Keratinocyte (primary cell): ENCODE measurements around the gene MRPL39.

ENCODE experiments used
- CTCF ChIP-seq, 3 experiments: IDR thresholded peaks in 1 of 3; conservative IDR thresholded peaks in 1 of 3; optimal IDR thresholded peaks in 1 of 3; 2 replicates in 2 of 3; 3 replicates in 1 of 3; pipeline versions ENCODE3 to v1.5.1; 2011; ENCODE audit warnings: low read length in 3 of 3, mild to moderate bottlenecking in 3 of 3, moderate library complexity in 2 of 3, control low read depth in 1 of 3, inconsistent platforms in 1 of 3; ENCODE audit not compliant: insufficient read depth in 2 of 3; ENCODE audit errors: extremely low read depth in 1 of 3
- EZH2 ChIP-seq: IDR thresholded peaks from one replicate; pipeline ENCODE4 v1.6.1; 2012; ENCODE audit warnings: inconsistent platforms, mild to moderate bottlenecking, low read length, moderate library complexity

GRCh38 chr21:25637851-25638659 is 30.8 kb upstream of the MRPL39 start:
- no peak for TF ChIP-seq CTCF (optimal IDR thresholded peaks at IDR 0.05 in 1 of 3, IDR thresholded peaks at IDR 0.05 in 1 of 3, conservative IDR thresholded peaks at IDR 0.05 in 1 of 3; ENCODE audit: extremely low read depth in 1 of 3, insufficient read depth in 2 of 3, low read length in 3 of 3)
- TF ChIP-seq EZH2 = no peak
